Cardiac muscle cell (in vitro differentiated cells and primary cell): ENCODE measurements around the gene KMT2C. TPM values are rescaled to one million over a fixed set of nuclear protein-coding genes. Genes with fewer than 3 reads are reported as not detected.

Experiments used
- DNase-seq, 2 donors: peaks; one replicate each; pipeline versions ENCODE4 v3.0.0 to v3.0.0-alpha.2; 2010 to 2017; ENCODE audit warnings: low read depth in 1 of 2, low spot score in 1 of 2
- H3K27ac ChIP-seq: fragments of 200-600 bp; sonication (generic); 2 replicates; pipeline ENCODE4 v1.5.1; 2016
- H3K27me3 ChIP-seq: fragments of 200-600 bp; sonication (generic); 2 replicates; pipeline ENCODE4 v1.6.0; 2016; ENCODE audit warnings: control low read depth
- H3K36me3 ChIP-seq: fragments of 200-600 bp; sonication (generic); 2 replicates; pipeline ENCODE4 v1.5.1; 2016; ENCODE audit warnings: control low read depth
- H3K4me1 ChIP-seq: fragments of 200-600 bp; sonication (generic); 2 replicates; pipeline ENCODE4 v1.8.1; 2017; ENCODE audit warnings: low read depth, mild to moderate bottlenecking, mixed run types
- H3K4me3 ChIP-seq: fragments of 200-600 bp; sonication (generic); 2 replicates; pipeline ENCODE4 v1.5.1; 2016; ENCODE audit warnings: mild to moderate bottlenecking
- H3K9me3 ChIP-seq: fragments of 200-600 bp; sonication (generic); 2 replicates; pipeline ENCODE4 v1.5.1; 2017; ENCODE audit warnings: low read depth, mild to moderate bottlenecking, control low read depth
- polyA plus RNA-seq: library from polyadenylated mRNA; unstranded; fragments of >200 nt; fragmentation: Nextera tagmentation; extraction: Ambion mirVana; gene quantifications from 2 replicates; pipeline ENCODE4 v1.2.1, GENCODE V29; 2016
- total RNA-seq: library from RNA; depleted of rRNA; stranded (reverse); fragments of >200 nt; gene quantifications from 2 replicates; pipeline ENCODE4 v1.2.3, GENCODE V29; 2016
- TF ChIP-seq, protein P1 (sequence below): IDR thresholded peaks from 2 replicates; pipeline ENCODE4 v1.5.1; 2012; ENCODE audit warnings: low read depth, mild to moderate bottlenecking, low read length

The KMT2C gene
- total and polyA plus RNA-seq, 2 experiments from 2014 or later = 22.8 to 37.3 TPM

DNA sequence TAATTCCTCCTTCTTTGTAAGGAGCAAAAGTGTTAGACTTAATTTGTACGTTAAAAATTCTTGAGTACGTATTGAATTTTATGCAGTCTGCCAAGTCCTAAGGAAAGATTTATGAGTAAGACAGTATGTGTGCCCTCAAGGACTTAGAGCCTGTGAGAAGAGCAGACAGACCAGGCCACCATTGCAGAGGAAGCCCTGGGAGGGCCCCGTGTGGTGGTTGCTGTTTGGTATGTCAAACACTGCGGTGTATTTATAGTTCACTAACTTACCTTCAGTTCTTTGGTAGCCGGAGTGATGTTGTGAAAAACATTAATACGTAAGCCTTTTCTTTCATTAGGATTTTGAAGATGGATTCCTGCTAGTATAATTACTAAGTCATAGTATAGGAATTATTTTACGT is 327.4 kb downstream of the KMT2C start:
- no peaks in the 10 kb centered on the region for H3K9me3 ChIP-seq
- H3K4me3 ChIP-seq = no peak overlapping the region
- peaks cover 7% of the 10 kb centered on the region for H3K4me1 ChIP-seq
- DNase-seq = peak in 1 of 2 donors; percentile 60
- TF ChIP-seq, protein P1, sequence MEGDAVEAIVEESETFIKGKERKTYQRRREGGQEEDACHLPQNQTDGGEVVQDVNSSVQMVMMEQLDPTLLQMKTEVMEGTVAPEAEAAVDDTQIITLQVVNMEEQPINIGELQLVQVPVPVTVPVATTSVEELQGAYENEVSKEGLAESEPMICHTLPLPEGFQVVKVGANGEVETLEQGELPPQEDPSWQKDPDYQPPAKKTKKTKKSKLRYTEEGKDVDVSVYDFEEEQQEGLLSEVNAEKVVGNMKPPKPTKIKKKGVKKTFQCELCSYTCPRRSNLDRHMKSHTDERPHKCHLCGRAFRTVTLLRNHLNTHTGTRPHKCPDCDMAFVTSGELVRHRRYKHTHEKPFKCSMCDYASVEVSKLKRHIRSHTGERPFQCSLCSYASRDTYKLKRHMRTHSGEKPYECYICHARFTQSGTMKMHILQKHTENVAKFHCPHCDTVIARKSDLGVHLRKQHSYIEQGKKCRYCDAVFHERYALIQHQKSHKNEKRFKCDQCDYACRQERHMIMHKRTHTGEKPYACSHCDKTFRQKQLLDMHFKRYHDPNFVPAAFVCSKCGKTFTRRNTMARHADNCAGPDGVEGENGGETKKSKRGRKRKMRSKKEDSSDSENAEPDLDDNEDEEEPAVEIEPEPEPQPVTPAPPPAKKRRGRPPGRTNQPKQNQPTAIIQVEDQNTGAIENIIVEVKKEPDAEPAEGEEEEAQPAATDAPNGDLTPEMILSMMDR = no peak
- H3K27ac ChIP-seq = peak overlapping the region; percentile 71
- H3K27me3 ChIP-seq = no peaks in the 10 kb centered on the region
- H3K36me3 ChIP-seq = peaks cover 13% of the 10 kb centered on the region

DNA sequence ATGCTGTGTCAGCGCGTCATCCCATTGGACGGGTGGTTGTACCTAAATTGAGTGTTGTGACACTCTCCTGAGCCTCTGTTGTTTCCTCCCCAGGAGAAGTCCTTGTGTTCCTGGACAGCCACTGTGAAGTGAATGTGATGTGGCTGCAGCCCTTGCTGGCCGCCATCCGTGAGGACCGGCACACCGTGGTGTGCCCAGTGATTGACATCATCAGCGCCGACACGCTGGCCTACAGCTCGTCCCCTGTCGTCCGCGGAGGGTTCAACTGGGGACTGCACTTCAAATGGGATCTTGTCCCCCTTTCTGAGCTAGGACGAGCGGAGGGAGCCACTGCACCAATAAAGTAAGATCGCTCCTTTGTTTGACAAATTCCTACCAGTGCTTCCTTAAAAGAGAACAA is 327.9 kb downstream of the KMT2C start:
- peaks cover 7% of the 10 kb centered on the region for H3K4me1 ChIP-seq
- peak overlapping the region; percentile 71 for H3K27ac ChIP-seq
- TF ChIP-seq, protein P1 = no peak
- no peak for DNase-seq
- H3K4me3 ChIP-seq = no peak overlapping the region
- peaks cover 10% of the 10 kb centered on the region for H3K36me3 ChIP-seq
- H3K9me3 ChIP-seq = no peaks in the 10 kb centered on the region
- H3K27me3 ChIP-seq = no peaks in the 10 kb centered on the region

DNA sequence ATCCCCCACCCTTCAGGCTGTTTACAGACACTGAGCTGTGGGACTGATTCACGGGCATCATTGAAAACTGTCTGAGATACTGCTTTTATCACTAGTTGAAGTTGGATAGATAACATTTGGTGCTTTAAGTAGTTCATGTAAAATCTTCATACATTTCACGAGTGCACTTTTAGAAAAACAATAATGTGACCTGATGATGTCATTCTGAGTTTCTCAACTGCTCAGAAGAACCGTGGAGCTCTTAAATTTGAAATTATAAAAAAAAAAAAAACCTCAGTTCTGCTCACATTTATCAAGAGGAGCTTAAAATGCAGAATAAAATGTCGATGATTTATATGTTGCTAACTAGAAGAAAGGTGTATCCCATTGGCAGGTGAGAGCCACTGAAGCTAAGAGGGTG is 328.8 kb downstream of the KMT2C start:
- TF ChIP-seq, protein P1 = no peak
- H3K27ac ChIP-seq = peak overlapping the region; percentile 71
- no peak for DNase-seq
- no peaks in the 10 kb centered on the region for H3K9me3 ChIP-seq
- peaks cover 7% of the 10 kb centered on the region for H3K4me1 ChIP-seq
- H3K4me3 ChIP-seq = no peak overlapping the region
- H3K36me3 ChIP-seq = peaks cover 9% of the 10 kb centered on the region
- H3K27me3 ChIP-seq = no peaks in the 10 kb centered on the region

DNA sequence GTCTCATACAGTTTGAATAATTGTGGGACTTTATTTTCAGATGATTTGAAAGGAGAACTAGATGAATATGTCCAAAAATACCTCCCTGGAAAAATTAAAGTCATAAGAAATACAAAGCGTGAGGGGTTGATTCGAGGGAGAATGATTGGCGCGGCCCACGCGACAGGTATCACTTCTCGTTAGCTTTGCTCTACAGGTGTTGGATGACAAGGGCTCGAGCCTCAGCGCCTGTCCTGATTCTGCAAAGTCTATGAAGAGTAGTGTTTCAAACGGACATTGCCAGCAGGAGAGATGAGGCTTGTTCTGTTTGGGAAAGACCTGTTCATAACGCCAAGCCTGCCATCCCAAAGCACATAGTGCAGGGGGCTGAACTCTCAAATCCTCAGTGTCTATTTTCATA is 330.6 kb downstream of the KMT2C start:
- DNase-seq = no peak
- Histone ChIP-seq H3K36me3 (peaks cover 7% of the 10 kb centered on the region), H3K9me3 (no peaks in the 10 kb centered on the region), H3K27ac (no peak overlapping the region), H3K27me3 (no peaks in the 10 kb centered on the region), H3K4me1 (peaks cover 7% of the 10 kb centered on the region), H3K4me3 (no peak overlapping the region)
- TF ChIP-seq, protein P1 = no peak

DNA sequence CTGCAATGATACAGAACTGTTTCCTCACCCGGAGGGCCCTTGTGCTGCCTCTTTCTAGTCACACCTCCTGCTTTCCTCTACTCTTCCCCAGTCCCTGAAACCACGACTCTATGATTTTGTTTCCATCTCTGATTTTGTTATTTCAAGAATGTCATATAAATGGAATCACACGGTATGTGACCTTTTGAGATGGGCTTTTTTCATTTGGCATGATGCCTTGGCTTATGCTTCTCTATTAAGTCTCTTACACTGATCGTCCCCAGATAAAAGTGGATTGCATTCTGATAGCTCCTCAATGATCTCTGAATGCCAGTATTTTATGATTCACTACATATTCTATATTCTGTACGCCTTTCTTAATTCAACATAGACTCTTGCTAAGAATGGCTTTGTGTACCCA is 332.1 kb downstream of the KMT2C start:
- H3K9me3 ChIP-seq = no peaks in the 10 kb centered on the region
- H3K27ac ChIP-seq = no peak overlapping the region
- no peak for DNase-seq
- TF ChIP-seq, protein P1 = no peak
- no peaks in the 10 kb centered on the region for H3K27me3 ChIP-seq
- no peak overlapping the region for H3K4me3 ChIP-seq
- peaks cover 5% of the 10 kb centered on the region for H3K4me1 ChIP-seq
- peaks cover 6% of the 10 kb centered on the region for H3K36me3 ChIP-seq

DNA sequence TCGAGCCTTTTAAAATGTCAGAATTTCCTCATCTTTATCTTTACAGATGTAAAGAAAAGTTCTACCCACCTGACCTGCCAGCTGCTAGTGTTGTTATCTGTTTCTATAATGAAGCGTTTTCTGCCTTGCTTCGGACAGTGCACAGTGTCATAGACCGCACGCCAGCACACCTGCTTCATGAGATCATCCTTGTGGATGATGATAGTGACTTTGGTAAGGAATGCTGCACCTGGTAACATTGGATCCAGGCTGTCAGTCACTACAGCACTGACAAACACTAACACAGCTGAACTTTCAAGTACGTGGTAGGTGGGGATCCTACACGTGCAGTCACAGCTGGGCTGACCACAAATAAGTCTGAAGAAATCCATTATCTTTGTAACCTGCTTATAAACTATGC is 332.7 kb downstream of the KMT2C start:
- no peak for DNase-seq
- Histone ChIP-seq H3K4me1 (no peaks in the 10 kb centered on the region), H3K27me3 (no peaks in the 10 kb centered on the region), H3K36me3 (peaks cover 6% of the 10 kb centered on the region), H3K4me3 (no peak overlapping the region), H3K27ac (no peak overlapping the region), H3K9me3 (no peaks in the 10 kb centered on the region)
- TF ChIP-seq, protein P1 = no peak
